Measurements from ENCODE around the gene MVK.

Gene MVK

DNA sequence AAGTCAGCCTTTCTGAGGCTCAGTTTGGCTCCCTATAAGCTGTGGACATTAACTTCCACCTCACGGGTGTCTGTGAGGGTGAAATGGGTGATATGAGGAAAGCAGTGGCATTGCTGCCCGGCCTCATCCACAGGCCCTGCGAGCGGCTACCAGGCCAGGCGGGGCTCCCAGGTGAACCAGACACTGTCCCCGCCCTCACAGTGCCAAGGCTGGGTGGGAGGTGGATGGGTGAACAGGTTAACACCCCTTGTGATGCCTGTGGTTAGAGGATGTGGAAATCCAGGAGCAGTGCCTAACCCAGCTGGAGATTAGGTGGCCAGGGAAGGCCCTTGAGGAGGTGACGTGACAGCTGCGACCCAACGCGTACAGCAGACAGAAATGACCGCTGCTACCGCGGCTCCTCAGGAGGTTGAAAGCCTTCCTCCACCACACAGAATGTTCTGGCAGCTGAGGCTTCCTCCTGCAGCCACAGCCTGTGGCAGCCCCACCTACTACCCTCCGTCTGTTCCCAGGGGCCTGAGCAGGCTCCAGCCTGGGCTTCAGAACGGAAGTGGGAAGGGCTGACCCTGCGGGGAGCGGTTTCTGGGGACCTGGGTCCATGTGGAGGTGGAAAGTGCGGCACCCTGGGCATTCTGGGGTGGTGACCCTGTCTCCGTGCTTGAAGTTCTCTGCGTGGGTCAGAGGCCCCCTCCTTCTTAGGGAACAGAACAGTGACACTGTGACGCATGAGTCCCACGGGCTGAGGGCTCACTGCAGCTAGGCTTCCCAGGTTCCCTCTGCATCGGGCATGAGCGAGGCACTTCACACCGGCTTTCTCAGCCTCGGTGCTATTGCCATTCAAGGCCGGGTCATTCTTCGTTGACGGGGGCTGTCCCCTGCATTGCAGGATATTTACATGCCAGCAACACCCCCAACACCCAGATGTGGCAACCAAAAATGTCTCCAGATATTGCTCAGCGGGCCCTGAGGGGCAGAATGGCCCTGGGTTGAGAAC is 10.0 kb upstream of the MVK start:
- no peak for DNase-seq

DNA sequence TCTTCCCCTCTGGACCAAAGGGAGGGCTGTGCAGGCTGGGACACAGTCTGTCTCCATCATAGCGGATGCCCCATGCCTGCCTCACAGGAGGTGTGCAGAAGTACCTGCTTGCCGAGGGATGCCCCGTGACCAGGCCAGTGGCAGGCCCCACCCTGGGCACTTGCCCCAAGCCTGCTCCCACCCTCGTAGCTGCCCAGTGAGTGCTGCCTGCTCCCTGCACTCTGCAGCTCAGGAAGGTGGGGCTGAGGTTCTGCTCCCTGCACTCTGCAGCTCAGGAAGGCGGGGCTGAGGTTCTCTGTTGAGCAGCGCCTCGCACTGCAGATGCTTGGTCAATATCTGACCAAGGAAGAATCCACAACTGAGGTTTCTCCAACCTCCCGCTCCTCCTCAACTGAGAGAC is 7.2 kb upstream of the MVK start:
- no peak for DNase-seq

DNA sequence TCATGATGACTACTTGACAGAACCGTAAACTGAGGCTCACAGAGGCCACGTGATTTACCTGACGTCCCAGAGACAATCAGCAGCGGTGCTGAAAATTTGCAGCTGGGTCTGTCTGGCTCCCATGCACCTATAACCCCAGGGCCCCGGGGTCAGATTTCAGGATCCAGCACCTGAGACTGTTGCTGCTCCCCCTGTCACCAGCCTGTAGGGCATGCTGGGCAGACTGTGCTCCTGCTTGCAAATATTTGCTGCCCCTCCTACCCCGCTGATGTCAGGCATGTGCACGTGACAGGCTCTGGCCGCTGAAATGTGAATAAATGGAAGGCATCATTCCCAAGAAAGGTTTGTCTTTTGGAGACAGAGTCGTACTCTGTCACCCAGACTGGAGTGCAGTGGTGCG is 6.3 kb upstream of the MVK start:
- no peak for DNase-seq

DNA sequence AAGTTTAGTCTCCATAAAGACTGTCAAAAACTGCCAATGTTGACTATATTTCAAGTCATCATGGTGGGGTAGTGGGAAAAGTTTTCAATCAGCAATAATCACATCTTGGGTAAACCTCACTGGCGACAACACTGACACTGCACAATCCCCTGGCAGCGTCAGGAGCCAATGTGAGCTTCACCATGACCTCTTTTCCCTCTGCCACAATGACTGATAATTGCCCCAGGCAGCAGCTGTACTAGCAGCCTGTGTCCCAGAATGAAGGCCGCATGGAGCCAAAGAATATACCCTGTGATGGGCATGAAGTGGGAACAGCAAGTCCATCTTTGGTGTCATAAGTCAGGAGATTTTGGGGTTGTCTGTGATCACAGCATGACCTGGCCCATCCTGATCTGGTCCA is 5.6 kb upstream of the MVK start:
- DNase-seq, result no peak

DNA sequence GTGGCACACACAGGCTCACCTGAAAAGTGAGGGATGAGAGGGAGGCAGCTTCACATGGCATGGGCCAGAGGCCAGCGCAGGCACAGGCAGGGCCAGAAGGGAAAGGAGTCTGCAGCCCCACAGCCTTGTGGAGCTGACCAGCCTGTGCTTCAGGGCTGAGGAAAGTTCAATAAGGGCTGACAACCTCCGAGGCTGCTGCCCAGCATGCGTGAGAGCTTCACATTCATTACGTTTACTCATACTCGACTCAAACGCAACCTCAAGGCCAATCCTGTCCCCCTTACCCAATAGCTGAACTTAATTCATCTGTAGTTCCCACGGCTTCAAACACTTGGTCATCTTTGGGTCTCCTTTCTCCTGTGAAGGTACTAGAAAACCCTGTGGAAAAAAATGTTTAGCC is 5.1 kb upstream of the MVK start:
- DNase-seq, result no peak

DNA sequence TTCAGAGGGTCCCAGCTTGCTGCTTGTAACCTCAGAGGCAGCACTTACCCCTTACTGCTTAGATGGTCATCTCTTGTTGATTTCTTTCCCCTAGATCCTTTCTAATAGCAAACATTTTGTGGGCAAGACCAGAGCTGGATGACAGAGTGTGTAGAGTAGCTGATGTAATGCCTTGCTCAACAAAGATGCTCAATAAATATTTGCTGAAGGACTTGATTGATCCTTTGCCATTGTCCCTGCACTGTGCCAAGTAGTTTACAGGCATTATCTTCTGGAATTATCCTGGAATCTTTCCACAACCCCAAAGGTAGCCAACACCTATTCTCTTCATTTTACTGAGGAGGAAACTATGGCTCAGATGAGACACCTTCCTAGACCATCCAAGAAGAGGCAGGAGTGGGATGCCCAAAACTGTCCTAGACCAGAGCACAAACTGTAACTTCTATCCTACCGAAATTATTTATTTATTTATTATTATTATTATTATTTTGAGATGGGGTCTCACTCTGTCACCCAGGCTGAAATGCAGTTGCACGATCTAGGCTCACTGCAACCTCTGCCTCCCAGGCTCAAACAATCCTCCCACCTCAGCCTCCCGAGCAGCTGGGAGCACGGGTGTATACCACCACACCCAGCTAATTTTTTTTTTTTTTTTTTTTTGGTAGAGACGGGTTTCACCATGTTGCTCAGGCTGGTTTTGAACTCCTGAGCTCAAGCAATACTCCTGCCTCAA is 1.7 kb upstream of the MVK start:
- no peak for DNase-seq

DNA sequence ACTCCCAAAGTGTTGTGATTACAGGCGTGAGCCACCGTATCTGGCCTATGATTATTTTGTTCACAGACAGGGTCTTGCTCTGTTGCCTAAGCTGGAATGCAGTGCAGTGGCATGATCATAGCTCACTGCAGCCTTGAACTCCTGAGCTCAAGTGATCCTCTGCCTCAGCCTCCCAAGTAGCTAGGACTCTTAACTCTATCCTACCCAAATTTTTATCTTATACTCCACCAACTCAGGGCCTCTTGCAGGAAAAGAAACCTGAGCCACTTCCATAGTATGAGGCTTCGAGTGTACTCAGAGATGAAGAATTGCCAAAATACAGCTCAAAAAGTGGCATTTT is 1.1 kb upstream of the MVK start:
- DNase-seq, result no peak

DNA sequence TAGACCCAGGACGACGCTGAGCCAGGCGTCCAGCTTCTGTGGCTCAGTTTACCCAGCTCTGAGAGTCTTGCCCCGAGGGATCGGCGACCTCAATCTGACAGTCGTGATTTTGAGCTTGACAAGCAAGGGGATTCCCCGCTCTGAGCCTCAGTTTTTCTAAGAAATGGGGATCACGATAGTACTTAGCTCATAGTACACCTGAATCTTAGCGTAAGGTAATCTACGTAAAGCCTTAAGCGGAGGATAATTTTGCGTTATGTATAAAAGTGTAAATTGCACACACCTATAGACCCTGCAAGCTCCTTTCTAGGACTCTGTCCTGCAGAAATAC is 285 bp downstream of the MVK start:
- DNase-seq, result no peak

DNA sequence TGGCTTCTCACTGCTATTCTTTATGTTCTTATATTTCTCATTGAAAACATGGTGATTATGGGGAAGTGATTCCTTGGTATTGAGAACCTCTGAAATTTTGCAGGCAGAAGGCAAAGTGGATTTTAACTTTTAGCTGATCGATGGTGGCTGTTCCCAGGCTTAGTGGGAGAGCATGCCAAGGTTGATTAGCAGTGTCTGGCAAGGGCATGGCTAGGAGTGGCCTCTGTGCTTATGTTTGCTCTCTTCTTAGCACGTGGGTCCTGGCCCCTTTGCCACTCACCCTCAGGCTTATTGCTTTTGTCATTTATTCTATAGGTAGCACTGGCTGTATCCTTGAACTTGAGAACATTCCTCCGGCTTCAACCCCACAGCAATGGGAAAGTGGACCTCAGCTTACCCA is 2.1 kb downstream of the MVK start:
- DNase-seq, result no peak

DNA sequence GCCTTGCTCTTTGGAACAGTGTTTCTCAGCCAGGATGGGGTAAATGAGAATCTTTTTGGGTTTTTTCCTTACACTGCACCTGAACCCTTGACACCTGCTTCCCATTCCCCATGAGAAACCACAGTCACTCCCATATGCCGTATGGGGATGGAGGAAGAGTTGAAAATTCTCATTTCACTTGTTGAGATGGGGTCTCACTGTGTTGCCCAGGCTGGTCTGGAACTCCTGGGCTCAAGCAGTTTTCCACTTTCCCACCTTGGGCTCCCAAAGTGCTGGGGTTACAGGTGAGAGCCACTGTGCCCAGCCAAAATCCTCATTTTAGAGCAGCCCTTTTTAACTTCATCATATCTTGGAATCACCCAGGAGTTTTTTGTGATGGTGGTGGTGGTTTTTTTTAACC is 3.7 kb downstream of the MVK start:
- DNase-seq, result no peak

DNA sequence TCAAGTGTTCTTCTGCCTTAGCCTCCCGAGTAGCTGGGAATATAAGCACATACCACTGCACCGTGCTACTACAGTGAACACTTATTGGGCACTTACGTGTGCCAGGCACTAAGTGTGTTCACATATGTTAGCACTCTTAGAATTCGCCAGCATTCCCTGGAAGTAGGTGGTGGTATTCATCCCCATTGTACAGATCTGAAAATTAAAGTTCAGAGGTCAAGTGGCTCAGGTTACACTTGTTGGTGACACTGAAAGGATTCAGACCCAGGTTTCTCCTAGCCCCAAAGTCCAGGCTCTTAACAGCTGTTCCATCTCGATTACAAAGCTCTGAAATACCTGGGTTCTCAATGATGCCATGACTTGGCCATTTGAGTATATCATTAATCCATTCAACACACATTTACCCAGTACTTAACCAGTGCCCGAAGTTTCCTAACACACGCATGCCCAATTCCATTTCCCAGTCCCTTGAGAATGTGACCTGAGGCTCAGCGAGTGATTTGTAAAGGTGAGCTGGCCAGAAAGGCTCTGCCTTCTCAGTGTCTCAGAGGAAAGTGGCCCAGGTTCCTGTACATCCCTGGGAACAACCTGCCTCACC is 4.8 kb downstream of the MVK start:
- DNase-seq, result no peak

DNA sequence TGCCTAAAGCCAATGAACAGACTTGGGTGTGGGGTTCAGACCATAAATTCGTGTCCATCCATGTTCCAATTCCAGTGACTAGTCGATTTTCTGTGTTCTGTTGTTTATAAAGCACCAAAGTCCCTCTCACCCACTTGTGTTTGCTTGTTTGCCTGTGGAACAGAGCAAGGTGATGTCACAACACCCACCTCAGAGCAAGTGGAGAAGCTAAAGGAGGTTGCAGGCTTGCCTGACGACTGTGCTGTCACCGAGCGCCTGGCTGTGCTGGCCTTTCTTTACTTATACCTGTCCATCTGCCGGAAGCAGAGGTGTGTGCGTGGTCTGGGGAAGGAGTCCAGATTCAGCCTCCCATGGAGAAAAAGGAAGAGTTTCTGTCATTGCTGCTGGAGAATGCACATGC is 6.0 kb downstream of the MVK start:
- DNase-seq, result no peak

DNA sequence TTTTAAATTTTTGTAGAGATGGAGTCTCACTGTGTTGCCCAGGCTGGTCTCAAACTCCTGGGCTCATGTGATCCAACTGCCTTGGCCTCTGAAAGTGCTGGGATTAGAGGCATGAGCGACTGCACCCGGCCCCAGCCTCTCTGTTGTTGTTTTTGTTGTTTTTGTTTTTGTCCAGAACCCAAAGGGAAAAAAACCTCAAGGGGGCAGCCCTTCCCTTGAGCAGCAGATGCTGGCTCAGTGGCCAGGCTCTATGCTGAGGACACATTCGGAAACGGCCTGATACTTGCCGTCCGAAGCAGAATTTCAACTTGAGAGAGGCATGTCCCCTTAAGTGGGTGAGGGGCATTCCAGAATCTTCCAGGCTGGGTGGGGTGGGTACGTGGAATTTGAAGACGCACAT is 6.7 kb downstream of the MVK start:
- no peak for DNase-seq

DNA sequence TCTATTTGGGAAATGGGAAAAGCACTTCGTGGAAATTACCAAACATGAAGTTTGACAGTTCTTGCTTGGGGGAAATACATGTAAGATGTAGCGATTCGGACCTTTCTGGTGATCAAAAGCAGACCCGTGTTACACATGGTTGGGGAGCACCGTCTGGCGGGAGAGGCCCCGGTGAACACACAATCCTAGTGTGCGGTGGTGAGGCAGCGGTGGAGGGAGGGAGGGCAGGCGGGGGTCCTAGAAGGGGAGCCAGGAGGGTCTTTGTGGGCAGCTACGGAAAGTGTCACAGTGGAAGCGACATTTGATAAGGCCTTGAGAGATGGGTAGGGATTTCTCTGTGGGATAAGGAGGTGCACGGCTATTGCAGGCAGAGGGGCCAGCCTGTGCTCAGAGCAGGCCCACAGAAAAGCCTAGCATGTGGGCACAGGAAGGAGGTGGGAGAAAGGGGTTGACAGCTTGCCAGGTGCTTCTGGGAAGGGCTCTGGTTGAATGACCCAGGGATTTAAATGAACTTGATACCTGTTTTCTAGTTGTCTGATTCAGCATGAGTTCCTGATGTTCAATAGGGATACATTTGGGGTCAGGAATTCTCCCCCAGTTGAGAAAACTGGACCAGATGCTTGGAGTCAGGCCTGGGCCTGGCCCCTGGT is 7.2 kb downstream of the MVK start:
- no peak for DNase-seq

DNA sequence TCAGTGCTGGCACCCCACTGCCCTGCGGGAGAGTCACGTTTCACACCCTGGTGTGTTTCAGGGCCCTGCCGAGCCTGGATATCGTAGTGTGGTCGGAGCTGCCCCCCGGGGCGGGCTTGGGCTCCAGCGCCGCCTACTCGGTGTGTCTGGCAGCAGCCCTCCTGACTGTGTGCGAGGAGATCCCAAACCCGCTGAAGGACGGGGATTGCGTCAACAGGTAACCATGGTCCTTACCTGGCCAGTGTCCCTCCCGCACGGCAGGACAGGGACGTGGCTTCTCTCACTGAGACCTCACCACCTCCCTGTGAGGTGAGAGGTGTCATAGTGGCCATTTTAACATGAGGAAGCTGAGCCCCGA is 7.7 kb downstream of the MVK start:
- no peak for DNase-seq

DNA sequence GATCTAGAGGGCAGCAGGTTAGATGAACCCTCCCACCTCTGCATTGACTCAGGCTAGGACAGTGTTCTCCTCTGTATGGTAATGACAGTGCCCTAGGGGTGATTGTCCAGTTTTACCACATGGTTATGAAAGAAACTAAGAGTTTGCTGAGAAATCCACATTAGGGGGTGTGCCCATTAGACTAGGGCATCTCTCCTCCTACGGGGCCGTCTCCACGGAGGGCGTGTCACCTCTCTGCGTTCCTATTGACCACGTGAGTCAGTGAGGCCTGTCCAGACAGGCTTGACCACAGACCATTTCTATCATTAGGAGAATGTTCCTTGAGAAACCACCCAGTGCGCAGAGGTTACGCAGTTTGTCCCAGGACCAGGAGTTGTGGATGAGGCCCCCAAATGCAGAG is 8.3 kb downstream of the MVK start:
- DNase-seq, result no peak

DNA sequence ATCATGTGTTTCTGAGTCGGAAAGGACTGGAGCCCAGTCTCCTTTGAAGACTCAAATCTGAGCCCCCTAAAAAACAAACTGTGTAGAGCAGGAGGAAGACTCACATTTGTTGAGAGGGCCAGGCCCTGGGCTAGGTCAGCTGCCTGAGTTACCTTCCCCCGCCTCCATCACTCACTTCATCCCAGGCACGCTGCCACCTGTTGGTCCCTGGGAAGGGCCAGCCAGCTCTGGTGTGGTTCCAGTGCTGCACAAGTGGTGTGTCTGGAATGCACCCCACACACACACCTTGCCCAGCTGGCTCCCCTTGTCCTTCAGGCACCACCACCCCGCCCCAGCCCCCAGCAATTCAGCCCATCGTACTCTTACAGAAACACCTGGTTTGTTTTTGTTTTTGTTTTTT is 9.0 kb downstream of the MVK start:
- DNase-seq, result no peak

DNA sequence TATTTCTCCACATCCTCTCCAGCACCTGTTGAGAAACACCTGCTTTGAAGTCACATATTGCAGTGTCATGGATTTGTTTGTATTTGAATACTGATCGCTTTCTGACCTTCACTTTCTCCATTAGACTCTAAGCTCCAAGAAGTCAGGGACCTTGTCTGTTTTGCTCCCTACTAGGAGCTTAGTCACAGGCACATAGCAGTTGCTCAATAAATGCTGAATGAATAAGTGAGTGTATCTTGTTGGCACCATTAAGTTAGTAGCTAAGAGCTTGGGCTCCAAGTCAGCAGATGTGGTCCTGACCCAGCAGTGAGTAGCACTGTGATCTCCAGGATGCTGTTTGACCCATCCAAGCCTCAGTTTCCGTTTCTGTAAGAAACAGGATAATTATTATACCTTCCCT is 10.1 kb downstream of the MVK start:
- no peak for DNase-seq

DNA sequence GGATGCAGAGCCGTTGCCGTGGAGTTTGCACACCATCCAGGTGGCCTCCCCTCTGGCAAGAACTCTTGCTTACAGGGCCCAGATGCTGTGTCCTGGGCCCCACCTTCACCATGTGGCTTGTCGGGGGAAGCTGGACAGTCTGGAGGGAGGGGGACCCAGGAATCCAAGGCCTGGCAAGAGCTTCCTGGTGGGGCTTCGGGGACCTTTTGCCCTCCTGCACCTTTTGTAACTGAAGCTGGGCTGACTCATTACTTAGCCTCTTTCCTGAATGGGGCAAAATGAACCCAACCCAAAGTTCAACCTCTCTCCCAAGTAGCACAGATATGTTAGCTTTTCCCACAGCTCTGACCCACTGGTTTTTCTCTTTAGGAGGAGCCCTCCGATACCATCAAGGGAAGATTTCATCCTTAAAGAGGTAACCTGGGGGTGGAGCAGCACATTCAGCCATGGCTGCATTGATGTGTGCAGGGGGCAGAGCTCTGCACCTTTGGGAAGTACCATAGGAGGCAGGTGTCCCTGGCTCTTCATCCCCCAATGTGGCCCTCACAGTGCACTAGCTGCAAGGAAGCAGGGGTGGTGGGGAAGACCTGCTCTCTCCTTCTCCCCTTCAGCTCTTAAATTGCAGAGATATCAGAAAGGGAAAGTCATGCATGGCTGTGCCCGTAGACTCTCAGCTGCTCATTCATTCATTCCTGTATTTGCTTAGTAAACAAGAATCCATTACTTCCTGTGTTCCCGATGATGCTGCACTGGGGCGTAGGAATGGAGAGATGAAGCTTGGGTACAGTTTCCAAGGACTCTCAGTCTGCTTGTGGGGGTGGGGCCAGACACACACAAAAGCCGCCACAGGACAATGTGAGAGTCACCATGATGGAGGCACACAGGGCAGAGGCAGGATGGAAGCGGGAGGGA is 13.0 kb downstream of the MVK start:
- no peak for DNase-seq

DNA sequence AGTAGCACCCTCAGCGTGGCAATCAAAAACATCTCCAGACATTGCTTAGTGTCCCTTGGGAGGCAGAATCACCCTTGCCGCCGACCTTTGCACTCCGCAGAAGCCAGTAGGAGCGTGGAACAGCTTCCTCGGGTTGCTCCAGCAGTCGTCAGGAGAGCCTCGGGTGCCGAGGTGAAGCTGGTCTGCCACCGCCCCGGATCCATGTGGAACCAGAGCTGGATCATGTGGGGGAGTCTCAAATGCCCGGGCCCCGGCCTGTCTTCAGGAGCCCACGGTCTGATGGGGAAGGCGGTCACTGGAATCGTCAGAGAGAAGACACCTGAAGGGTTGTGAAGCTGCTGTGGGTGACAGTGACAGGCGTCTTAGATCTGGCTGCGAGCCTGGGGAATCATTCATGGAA is 14.3 kb downstream of the MVK start:
- no peak for DNase-seq

DNA sequence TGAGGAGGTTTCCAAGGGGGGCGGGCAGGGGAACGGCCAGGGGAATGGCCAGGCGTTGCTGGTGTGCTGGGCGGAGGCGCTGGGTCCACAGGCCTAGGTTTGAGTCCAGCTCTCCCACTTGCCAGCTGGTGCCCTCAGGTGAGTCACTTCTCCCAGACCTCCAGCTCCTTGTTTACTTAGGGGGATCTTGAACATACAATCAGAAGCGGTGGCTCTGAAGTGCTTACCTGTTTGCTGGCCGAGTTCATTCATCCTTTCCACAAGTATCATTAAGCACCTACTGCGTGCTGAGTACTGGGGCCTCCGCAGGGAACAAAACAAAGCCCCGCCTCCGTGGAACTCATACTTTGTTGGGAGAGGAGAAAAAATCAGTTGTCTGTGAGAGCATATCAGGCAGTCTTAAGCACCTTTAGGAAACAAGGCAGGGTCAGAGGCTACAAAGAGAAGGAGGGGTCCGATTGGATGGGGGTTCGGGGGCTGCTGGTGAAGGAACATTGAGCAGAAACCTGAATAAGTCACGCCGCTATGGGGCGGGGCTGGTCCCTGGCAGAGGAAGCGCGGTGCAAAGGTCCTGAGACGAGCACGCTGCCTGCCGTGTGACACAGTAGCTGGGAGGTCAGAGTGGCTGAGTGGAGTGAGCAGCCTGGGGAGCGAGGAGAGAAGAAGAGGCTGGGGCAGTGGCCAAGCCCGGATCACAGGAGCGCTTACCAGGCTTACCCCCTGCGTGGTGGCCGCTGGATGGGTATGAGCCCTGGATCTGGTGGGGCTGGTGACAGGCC is 15.1 kb downstream of the MVK start:
- DNase-seq, result no peak

DNA sequence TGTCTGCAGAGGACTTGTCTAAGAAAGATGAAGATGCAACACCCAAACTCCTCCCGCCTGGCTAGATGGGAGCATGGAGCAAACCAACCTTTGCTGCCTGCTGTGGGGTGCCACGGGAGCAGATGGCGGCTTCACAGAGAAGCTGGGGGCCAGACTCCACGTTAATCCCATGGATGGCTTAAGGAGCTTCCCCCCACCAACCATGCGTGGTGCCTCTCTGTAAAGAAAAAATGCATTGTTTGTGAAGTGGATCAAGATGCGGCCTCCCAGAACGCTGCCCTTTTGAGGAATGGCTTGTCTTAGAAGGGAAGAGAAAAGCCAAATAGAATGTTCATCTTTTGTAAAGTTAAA is 15.6 kb downstream of the MVK start:
- no peak for DNase-seq

Data from right kidney (tissue), 1 donor.